OCI-LY7 (cell line): Measurements from ENCODE around the gene CBLL2. TPM values are rescaled to one million over a fixed set of nuclear protein-coding genes. Genes with fewer than 3 reads are reported as not detected.

Experiments used
- BruUV-seq: library from RNA; stranded (reverse); fragments of 400-500 nt; replicated peaks from 2 replicates; lab custom pipeline; 2021; lab: Mats Ljungman, UMichigan
- CTCF ChIA-PET: fragments of 300-600 bp; sonication (Branson Sonifier 250); formaldehyde crosslinking; loops from one replicate; lab custom pipeline; 2022; ENCODE audit warnings: antibody characterized with exemption; ENCODE audit not compliant: unreplicated experiment; lab: Charles Lee
- POLR2A ChIA-PET: fragments of 300-600 bp; sonication (Branson Sonifier 250); formaldehyde crosslinking; loops from one replicate; lab custom pipeline; 2022; ENCODE audit warnings: antibody characterized with exemption; lab: Charles Lee
- DNase-seq: peaks from one replicate; pipeline ENCODE4 v3.0.0-alpha.2; 2015; ENCODE audit warnings: low spot score
- H2AFZ ChIP-seq: fragments of 200-600 bp; sonication (generic), shearing (Covaris generic); 2 replicates; pipeline ENCODE4 v1.6.1; 2014; ENCODE audit warnings: mild to moderate bottlenecking, antibody characterized with exemption, low read length, moderate library complexity
- H3K27ac ChIP-seq: fragments of 200-600 bp; sonication (generic); 2 replicates; pipeline ENCODE4 v1.5.1; 2014; ENCODE audit warnings: mixed run types, low read depth, mild to moderate bottlenecking, moderate library complexity, low read length, inconsistent platforms; ENCODE audit not compliant: poor library complexity, severe bottlenecking
- H3K36me3 ChIP-seq: fragments of 200-600 bp; sonication (generic); 2 replicates; pipeline ENCODE4 v1.6.1; 2014; ENCODE audit warnings: mild to moderate bottlenecking, antibody characterized with exemption, low read length, moderate library complexity, mixed read lengths; ENCODE audit not compliant: insufficient read depth
- H3K4me1 ChIP-seq: fragments of 200-600 bp; sonication (generic); 2 replicates; pipeline ENCODE4 v1.5.1; 2014; ENCODE audit warnings: mild to moderate bottlenecking, low read length; ENCODE audit not compliant: insufficient read depth, poor library complexity, severe bottlenecking
- H3K4me2 ChIP-seq: fragments of 200-600 bp; sonication (generic); 2 replicates; pipeline ENCODE4 v1.6.1; 2014; ENCODE audit warnings: mild to moderate bottlenecking, low read length
- H3K4me3 ChIP-seq: fragments of 200-600 bp; sonication (generic); 2 replicates; pipeline ENCODE4 v1.5.1; 2014; ENCODE audit warnings: mild to moderate bottlenecking, low read depth, low read length; ENCODE audit not compliant: poor library complexity, severe bottlenecking
- H3K79me2 ChIP-seq: fragments of 200-600 bp; sonication (generic); 2 replicates; pipeline ENCODE4 v1.6.1; 2016; ENCODE audit warnings: low read depth, mild to moderate bottlenecking, low read length, moderate library complexity, mixed read lengths; ENCODE audit not compliant: insufficient read depth
- H3K9me2 ChIP-seq: fragments of 200-600 bp; sonication (generic); 2 replicates; pipeline ENCODE4 v1.6.1; 2016; ENCODE audit warnings: mild to moderate bottlenecking, low read length, mixed read lengths; ENCODE audit not compliant: insufficient read depth
- H3K9me3 ChIP-seq: fragments of 200-600 bp; sonication (generic); 2 replicates; pipeline ENCODE4 v1.6.1; 2014; ENCODE audit warnings: mild to moderate bottlenecking, mixed run types, low read length, mixed read lengths
- H4K20me1 ChIP-seq: fragments of 200-600 bp; sonication (generic); 2 replicates; pipeline ENCODE4 v1.6.1; 2014; ENCODE audit warnings: mild to moderate bottlenecking, antibody characterized with exemption, low read length, moderate library complexity, mixed read lengths; ENCODE audit not compliant: insufficient read depth
- CTCF ChIP-seq: fragments of 200-600 bp; sonication (generic); conservative IDR thresholded peaks from 2 replicates; pipeline ENCODE4 v1.5.1; 2014; ENCODE audit warnings: mild to moderate bottlenecking, antibody characterized with exemption, low read length, moderate library complexity, mixed read lengths
- EZH2phosphoT487 ChIP-seq: fragments of 200-600 bp; sonication (generic); IDR thresholded peaks from 2 replicates; pipeline ENCODE4 v1.6.1; 2018; ENCODE audit warnings: low read depth, borderline replicate concordance, mild to moderate bottlenecking, mixed run types, antibody characterized with exemption, low read length, moderate library complexity, mixed read lengths
- intact Hi-C: fragments of 100-400 bp; cut with micrococcal nuclease; formaldehyde crosslinking; loops from one replicate; pipeline ENCODE4 v1.10.0; 2022; ENCODE audit not compliant: unreplicated experiment
- total RNA-seq, 2 experiments: library from RNA; depleted of rRNA in 1 of 2; stranded (reverse); fragments of >200 nt in 1 of 2; shearing (Covaris generic) in 1 of 2; gene quantifications; 2 replicates each; pipeline ENCODE4 v1.2.3, GENCODE V29; 2014 to 2022

The CBLL2 gene
- total RNA-seq, 2 experiments from 2014 or later = not detected

- Histone ChIP-seq H3K9me2 (no peaks in the 10 kb centered on the region), H3K4me1 (no peaks in the 10 kb centered on the region), H3K4me2 (no peak overlapping the region), H3K27ac (no peak overlapping the region), H4K20me1 (no peaks in the 10 kb centered on the region), H3K4me3 (no peak overlapping the region), H3K79me2 (no peaks in the 10 kb centered on the region), H2AFZ (no peak overlapping the region), H3K9me3 (no peaks in the 10 kb centered on the region), H3K36me3 (no peaks in the 10 kb centered on the region)
- POLR2A ChIA-PET = no interaction called here
- intact Hi-C loops = no loop called here
- CTCF ChIA-PET = no interaction called here
- DNase-seq = no peak
- no peak for TF ChIP-seq EZH2phosphoT487
- no TSS peak for BruUV-seq
Measured at GRCh38 chrX:22237479-22237878, 35.2 kb upstream of the CBLL2 start.

GRCh38 chrX:22246620-22247019 lies 26.1 kb upstream of the CBLL2 start:
- Histone ChIP-seq H3K36me3 (no peaks in the 10 kb centered on the region), H3K4me2 (no peak overlapping the region), H2AFZ (no peak overlapping the region), H4K20me1 (no peaks in the 10 kb centered on the region), H3K27ac (no peak overlapping the region), H3K9me2 (no peaks in the 10 kb centered on the region), H3K4me3 (no peak overlapping the region), H3K4me1 (no peaks in the 10 kb centered on the region), H3K9me3 (no peaks in the 10 kb centered on the region), H3K79me2 (no peaks in the 10 kb centered on the region)
- CTCF ChIA-PET = no interaction called here
- POLR2A ChIA-PET = interaction anchor here (0.5 kb wide), 1 partner anchor 1323 kb away, joined by 4 read pairs; no protein-coding TSS in a partner anchor
- no peak for DNase-seq
- intact Hi-C loops = no loop called here
- TF ChIP-seq EZH2phosphoT487 = no peak
- TF ChIP-seq CTCF = no peak
- BruUV-seq = no TSS peak

DNA sequence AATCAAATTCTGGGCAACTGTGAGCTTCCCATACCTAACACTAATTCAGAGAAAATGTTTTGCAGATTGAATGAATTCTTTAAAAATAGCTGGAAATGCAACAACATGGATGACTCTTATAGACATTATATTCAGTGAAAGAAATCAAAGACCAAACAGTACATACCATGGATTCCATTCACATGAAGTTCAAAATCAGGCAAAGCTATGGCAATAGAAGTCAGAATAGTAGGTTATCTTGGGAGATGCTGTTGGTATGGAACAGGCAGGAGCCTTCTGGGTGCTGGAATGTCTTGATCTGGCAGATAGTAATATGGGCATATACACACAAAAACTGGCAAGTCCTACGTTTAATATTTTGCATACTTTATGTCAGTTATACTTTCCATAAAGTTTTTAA lies 25.5 kb upstream of the CBLL2 start:
- no peak overlapping the region for H3K4me2 ChIP-seq
- no peaks in the 10 kb centered on the region for H3K9me3 ChIP-seq
- no peaks in the 10 kb centered on the region for H3K9me2 ChIP-seq
- no peaks in the 10 kb centered on the region for H3K36me3 ChIP-seq
- intact Hi-C loops = no loop called here
- H3K79me2 ChIP-seq = no peaks in the 10 kb centered on the region
- CTCF ChIA-PET = no interaction called here
- no peak overlapping the region for H2AFZ ChIP-seq
- H3K4me1 ChIP-seq = no peaks in the 10 kb centered on the region
- H3K4me3 ChIP-seq = no peak overlapping the region
- POLR2A ChIA-PET = no interaction called here
- no peak for DNase-seq
- no peak overlapping the region for H3K27ac ChIP-seq
- TF ChIP-seq CTCF = no peak
- TF ChIP-seq EZH2phosphoT487 = no peak
- H4K20me1 ChIP-seq = no peaks in the 10 kb centered on the region
- no TSS peak for BruUV-seq
